Mesenchymal stem cell (in vitro differentiated cells and primary cell): ENCODE measurements around the gene KRTAP1-5. TPM values are rescaled to one million over a fixed set of nuclear protein-coding genes. Genes with fewer than 3 reads are reported as not detected.

ENCODE experiments used
- DNase-seq: peaks from one replicate; pipeline ENCODE4 v3.0.0-alpha.2; 2013
- H2AFZ ChIP-seq: one replicate; pipeline ENCODE4 v1.6.1; 2013; ENCODE audit warnings: low read depth, mild to moderate bottlenecking, control low read depth, inconsistent platforms, low read length, moderate library complexity
- H2AK5ac ChIP-seq: 2 replicates; pipeline ENCODE4 v1.6.1; 2013; ENCODE audit warnings: low read length, moderate library complexity, mild to moderate bottlenecking, inconsistent platforms; ENCODE audit not compliant: severe bottlenecking
- H2BK120ac ChIP-seq: one replicate; pipeline ENCODE4 v1.6.1; 2013; ENCODE audit warnings: low read depth, mild to moderate bottlenecking, inconsistent platforms, low read length, moderate library complexity
- H2BK12ac ChIP-seq, 2 experiments: one replicate each; pipeline ENCODE4 v1.6.1; 2013; ENCODE audit warnings: inconsistent platforms in 2 of 2, low read length in 2 of 2, mild to moderate bottlenecking in 2 of 2, moderate library complexity in 2 of 2, control low read depth in 1 of 2
- H2BK15ac ChIP-seq: one replicate; pipeline ENCODE4 v1.6.1; 2013; ENCODE audit warnings: mild to moderate bottlenecking, low read depth, inconsistent platforms; ENCODE audit not compliant: poor library complexity, severe bottlenecking
- H2BK5ac ChIP-seq: 2 replicates; pipeline ENCODE4 v1.6.1; 2013; ENCODE audit warnings: low read depth, mild to moderate bottlenecking, low read length, control low read depth, inconsistent platforms; ENCODE audit not compliant: poor library complexity, severe bottlenecking
- H3K14ac ChIP-seq, 2 experiments: one replicate each; pipeline ENCODE4 v1.6.1; 2013; ENCODE audit warnings: inconsistent platforms in 2 of 2, low read length in 2 of 2, control low read depth in 1 of 2, mild to moderate bottlenecking in 1 of 2, moderate library complexity in 1 of 2
- H3K18ac ChIP-seq, 2 experiments: one replicate each; pipeline ENCODE4 v1.6.1; 2013; ENCODE audit warnings: inconsistent platforms in 2 of 2, low read length in 2 of 2, control low read depth in 1 of 2, low read depth in 1 of 2, mild to moderate bottlenecking in 1 of 2
- H3K23ac ChIP-seq, 2 experiments: one replicate each; pipeline ENCODE4 v1.6.1; 2013; ENCODE audit warnings: inconsistent platforms in 2 of 2, low read length in 2 of 2, mild to moderate bottlenecking in 2 of 2, moderate library complexity in 2 of 2, control low read depth in 1 of 2
- H3K27ac ChIP-seq: 2 replicates; pipeline ENCODE4 v1.5.1; 2013; ENCODE audit warnings: mild to moderate bottlenecking, moderate library complexity, low read length, control low read depth, inconsistent platforms; ENCODE audit not compliant: poor library complexity, severe bottlenecking
- H3K27me3 ChIP-seq, 2 experiments: 2 replicates each; pipeline versions ENCODE4 v1.6.1 to v1.7.0; 2013; ENCODE audit warnings: low read length in 2 of 2, mild to moderate bottlenecking in 2 of 2, moderate library complexity in 2 of 2, control low read depth in 1 of 2, inconsistent platforms in 1 of 2; ENCODE audit not compliant: control insufficient read depth in 1 of 2, insufficient read depth in 1 of 2
- H3K36me3 ChIP-seq, 2 experiments: 2 replicates each; pipeline versions ENCODE4 v1.6.1 to v1.7.0; 2013; ENCODE audit warnings: low read length in 2 of 2, control low read depth in 1 of 2, inconsistent platforms in 1 of 2, low read depth in 1 of 2, mild to moderate bottlenecking in 1 of 2; ENCODE audit not compliant: insufficient read depth in 2 of 2, control insufficient read depth in 1 of 2
- H3K4ac ChIP-seq, 2 experiments: one replicate each; pipeline ENCODE4 v1.6.1; 2013; ENCODE audit warnings: inconsistent platforms in 2 of 2, low read length in 2 of 2, mild to moderate bottlenecking in 2 of 2, moderate library complexity in 2 of 2, control low read depth in 1 of 2, low read depth in 1 of 2
- H3K4me1 ChIP-seq: 2 replicates; pipeline ENCODE4 v1.6.1; 2013; ENCODE audit warnings: low read depth, low read length, control low read depth; ENCODE audit not compliant: control insufficient read depth, insufficient read depth
- H3K4me2 ChIP-seq: 2 replicates; pipeline ENCODE4 v1.6.1; 2013; ENCODE audit warnings: low read length, mild to moderate bottlenecking, inconsistent platforms; ENCODE audit not compliant: poor library complexity, severe bottlenecking
- H3K4me3 ChIP-seq, 2 experiments: 2 replicates each; pipeline versions ENCODE4 v1.5.1 to v1.7.0; 2013; ENCODE audit warnings: low read length in 2 of 2, mild to moderate bottlenecking in 2 of 2, control low read depth in 1 of 2, low read depth in 1 of 2; ENCODE audit not compliant: insufficient read depth in 1 of 2
- H3K79me1 ChIP-seq: replicated peaks from 2 replicates; pipeline ENCODE4 v1.6.1; 2013; ENCODE audit warnings: mild to moderate bottlenecking, control low read depth, low read length, inconsistent platforms; ENCODE audit not compliant: poor library complexity, severe bottlenecking
- H3K9ac ChIP-seq: 2 replicates; pipeline ENCODE4 v1.7.0; 2013; ENCODE audit warnings: mild to moderate bottlenecking, low read length, moderate library complexity
- H3K9me3 ChIP-seq: 2 replicates; pipeline ENCODE4 v1.7.0; 2013; ENCODE audit warnings: mild to moderate bottlenecking, low read length; ENCODE audit not compliant: control insufficient read depth
- H4K8ac ChIP-seq: one replicate; pipeline ENCODE4 v1.6.1; 2013; ENCODE audit warnings: inconsistent platforms, mild to moderate bottlenecking, low read length, moderate library complexity
- H4K91ac ChIP-seq: one replicate; pipeline ENCODE4 v1.6.1; 2013; ENCODE audit warnings: mild to moderate bottlenecking, low read length, inconsistent platforms
- WGBS: methylation state at CpG from one replicate; pipeline ENCODE4 v1.1.7; 2013; ENCODE audit warnings: mixed read lengths; 5-methylcytosine and 5-hydroxymethylcytosine counted together
- small RNA-seq: library from polyadenylated mRNA; stranded (forward); fragments of <200 nt; extraction: miRNeasy Mini kit (QIAGEN cat#:217004); gene quantifications from one replicate; pipeline ENCODE3, GENCODE V24; 2013; ENCODE audit warnings: low read depth

KRTAP1-5 gene

DNA sequence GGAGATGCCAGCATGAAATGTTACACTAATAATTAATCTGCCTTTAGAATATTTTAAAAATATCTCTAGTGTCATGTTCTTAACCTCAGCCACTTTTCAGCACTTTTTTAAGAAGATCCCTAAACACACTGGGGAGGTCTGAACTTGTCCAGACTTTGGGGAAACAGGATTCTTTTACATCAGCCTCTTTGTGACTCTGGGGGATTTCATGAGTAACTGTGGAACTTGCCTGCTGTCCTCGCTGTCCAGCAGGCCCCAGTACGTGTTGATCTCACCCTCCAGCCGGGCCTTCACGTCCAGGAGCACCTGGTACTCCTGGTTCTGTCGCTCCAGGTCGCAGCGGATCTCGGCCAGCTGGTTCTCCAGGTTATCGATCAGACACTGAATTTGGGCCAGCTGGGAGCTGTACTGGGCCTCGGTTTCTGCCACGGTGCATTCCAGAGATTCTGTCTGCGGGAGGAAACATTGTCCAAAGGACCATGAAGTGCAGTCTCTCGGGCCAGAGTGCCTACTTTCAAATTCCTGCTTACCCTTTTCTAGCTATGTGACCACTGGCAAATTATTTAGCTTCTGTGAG, 48.3 kb downstream of the KRTAP1-5 start:
- H3K4me1 ChIP-seq: peaks cover 8% of the 10 kb centered on the region
- 92% methylated on average over 13 of the region's 13 CpGs for WGBS
- no peaks in the 10 kb centered on the region for H3K79me1 ChIP-seq

More for the DNA sequence above, 48.3 kb downstream of the KRTAP1-5 start:
- no peak overlapping the region for H4K8ac ChIP-seq
- H3K27me3 ChIP-seq: no peaks in the 10 kb centered on the region
- no peak overlapping the region for H2BK12ac ChIP-seq
- H3K4me3 ChIP-seq: no peak overlapping the region
- H3K18ac ChIP-seq: no peak overlapping the region
- H3K36me3 ChIP-seq: no peaks in the 10 kb centered on the region
- no peak overlapping the region for H2BK120ac ChIP-seq
- H2AFZ ChIP-seq: no peak overlapping the region
- no peak overlapping the region for H3K27ac ChIP-seq
- no peak overlapping the region for H4K91ac ChIP-seq
- H2BK5ac ChIP-seq: no peak overlapping the region
- H3K9ac ChIP-seq: no peak overlapping the region
- no peak overlapping the region for H3K4ac ChIP-seq
- no peak overlapping the region for H3K14ac ChIP-seq
- no peak for DNase-seq
- no peak overlapping the region for H2BK15ac ChIP-seq
- H3K9me3 ChIP-seq: no peaks in the 10 kb centered on the region
- H3K23ac ChIP-seq: no peak overlapping the region
- H2AK5ac ChIP-seq: no peak overlapping the region
- H3K4me2 ChIP-seq: no peak overlapping the region

Small RNA genes within 50 kb of the gene (small RNA-seq; reads per million reads assigned to genes)
- not detected for gene KRTAP3-4P
